ENCODE data around the gene EPO.
"Not testable (repeated sequence)": the region's sequence is repeated elsewhere in the genome, so short reads cannot be mapped to it uniquely, and the experiment has no call there.

Gene EPO

DNA sequence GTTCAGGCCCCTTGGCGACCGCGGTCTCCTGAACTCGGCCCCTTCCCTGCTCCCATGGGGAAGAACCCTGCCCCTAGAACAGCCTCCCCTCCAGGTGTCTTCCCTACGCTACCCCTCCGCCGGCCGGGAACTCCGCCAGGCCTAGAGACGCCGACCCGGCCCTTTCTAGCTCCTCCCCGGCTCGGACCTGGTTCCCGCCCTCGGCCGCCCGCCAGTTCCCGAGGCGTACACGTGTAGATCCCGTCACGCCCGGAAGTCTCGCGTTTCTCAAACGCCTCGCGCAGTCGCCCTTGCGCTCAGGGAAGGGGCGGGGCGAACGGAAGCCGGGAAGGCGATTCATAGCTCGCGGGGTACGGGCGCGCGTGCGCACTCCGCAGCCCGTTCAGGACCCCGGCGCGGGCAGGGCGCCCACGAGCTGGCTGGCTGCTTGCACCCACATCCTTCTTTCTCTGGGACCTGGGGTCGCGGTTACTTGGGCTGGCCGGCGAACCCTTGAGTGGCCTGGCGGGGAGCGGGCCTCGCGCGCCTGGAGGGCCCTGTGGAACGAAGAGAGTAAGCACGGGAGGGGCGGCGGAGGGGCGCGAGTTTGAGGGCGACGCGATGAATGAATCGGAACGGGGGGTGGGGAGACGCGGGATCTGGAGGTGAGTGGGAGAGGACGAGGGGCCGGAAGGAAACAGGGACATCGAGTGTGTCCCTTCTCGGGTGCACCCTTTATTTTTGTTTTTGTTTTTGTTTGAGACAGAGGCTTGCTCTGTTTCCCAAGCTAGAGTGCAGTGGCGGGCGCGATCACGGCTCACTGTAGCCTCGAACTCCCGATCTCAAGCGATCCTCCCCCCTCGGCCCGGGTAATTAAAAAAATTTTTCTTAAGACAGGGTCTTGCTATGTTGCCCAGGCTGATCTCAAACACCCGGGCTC lies 14.3 kb upstream of the EPO start, which contains the start of gene POP7:
Gene POP7, plus strand, starts transcription at position 369 of the 919 bp plus-strand sequence. CDS start 710 bp downstream, outside the sequence.
- peak; percentile 93 for DNase-seq (ENCODE audit: low read depth)

DNA sequence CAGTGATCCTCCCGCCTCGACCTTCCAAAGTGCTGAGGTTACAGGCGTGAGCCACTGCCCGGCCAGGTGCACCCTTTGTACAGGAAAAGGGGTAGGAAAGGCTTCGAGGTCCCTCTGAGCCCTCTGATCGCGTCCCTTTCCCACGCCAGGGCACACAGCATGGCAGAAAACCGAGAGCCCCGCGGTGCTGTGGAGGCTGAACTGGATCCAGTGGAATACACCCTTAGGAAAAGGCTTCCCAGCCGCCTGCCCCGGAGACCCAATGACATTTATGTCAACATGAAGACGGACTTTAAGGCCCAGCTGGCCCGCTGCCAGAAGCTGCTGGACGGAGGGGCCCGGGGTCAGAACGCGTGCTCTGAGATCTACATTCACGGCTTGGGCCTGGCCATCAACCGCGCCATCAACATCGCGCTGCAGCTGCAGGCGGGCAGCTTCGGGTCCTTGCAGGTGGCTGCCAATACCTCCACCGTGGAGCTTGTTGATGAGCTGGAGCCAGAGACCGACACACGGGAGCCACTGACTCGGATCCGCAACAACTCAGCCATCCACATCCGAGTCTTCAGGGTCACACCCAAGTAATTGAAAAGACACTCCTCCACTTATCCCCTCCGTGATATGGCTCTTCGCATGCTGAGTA lies 13.5 kb upstream of the EPO start:
- DNase-seq (ENCODE audit: low read depth): no peak

DNA sequence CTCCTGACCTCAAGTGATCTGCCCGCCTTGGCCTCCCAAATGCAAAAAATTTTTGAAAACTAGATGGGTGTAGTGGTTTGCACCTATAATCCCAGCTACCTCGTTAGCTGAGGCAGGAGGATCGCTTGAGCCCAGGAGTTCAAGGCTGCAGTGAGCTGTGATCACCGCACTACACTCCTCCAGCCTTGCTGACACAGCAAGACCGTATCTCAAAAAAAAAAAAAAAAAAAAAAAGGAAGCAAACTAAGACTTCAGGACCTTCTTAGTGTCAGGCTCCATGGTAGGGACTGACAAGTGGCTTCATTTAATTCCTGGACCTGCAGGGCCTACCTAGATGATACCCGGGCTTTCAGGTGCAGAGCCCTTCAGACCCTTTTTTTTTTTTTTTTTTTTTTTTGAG lies 11.9 kb upstream of the EPO start:
- no peak for DNase-seq (ENCODE audit: low read depth)

DNA sequence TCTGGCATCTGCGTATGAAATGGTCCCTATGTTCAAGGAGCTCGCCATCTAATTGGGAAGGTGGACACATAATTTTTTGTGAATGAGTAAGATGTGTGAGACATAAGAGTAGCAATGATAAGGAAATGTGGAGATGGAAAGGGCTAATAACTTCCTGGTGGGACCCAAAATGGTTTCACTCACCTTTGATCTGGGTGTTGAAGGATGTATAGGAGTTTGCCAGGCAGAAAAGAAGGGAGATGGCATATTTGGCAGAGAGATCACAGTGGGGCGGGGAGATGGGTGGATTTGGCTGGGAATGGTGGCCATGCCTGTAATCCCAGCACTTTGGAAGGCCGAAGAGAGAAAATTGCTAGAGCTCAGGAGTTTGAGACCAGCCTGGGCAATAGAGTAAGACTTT lies 9.8 kb upstream of the EPO start:
- DNase-seq (ENCODE audit: low read depth): no peak

DNA sequence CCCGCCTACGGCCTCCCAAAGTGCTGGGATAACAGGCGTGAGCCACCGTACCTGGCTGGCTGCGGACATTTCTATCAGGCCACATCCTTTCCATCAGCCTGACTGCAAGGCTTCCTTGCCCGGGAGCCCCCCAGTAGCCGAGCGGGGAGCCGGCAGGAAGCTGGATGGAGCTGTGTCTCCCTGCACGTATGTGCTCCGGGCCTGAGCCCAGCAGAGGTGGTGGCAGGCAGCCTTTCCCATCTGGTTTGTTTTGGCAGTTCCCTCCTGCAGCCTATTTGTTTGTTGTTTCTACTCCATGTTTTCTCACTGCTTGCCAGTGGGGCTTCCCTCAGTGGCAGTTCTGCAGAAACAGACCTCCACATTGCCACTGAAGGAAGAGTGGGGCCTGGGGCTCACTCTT lies 8.9 kb upstream of the EPO start:
- no peak for DNase-seq (ENCODE audit: low read depth)

DNA sequence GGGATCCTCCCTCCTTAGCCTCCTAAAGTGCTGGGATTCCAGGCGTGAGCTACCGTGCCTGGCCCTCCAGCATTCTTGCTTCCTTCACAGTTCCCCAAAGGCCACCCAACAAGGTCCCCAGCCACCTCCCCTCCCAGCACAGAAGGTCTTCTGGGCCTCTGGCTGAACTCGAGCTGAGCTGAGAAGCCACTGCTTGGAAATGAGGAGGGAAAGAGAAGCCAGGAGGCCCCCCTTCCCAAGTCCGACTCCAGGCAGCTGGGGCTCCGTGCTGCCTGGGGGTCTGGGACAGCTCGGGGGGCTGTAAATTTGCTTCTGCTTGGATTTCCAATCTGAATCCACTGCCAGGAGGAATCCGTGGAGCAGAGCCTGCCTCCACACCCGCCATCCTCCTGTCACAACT lies 5.5 kb upstream of the EPO start:
- DNase-seq (ENCODE audit: low read depth): no peak

DNA sequence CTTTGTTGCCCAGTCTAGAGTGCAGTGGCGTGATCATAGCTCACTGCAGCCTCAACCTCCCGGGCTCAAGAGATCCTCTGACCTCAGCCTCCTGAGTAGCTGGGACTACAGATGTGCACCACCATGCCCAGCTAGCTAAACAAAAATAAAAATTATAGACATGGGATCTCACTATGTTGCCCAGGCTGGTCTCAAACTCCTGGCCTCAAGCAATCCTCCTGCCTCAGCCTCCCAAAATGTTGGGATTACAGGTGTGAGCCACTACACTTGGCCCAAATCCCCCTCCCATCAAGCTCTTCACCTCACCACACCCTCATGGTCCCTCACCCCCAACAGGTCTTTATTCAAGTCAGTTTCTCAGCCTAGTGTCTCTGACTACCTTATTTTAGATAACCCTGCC lies 3.2 kb upstream of the EPO start:
- not testable (repeated sequence) for DNase-seq (ENCODE audit: low read depth)

DNA sequence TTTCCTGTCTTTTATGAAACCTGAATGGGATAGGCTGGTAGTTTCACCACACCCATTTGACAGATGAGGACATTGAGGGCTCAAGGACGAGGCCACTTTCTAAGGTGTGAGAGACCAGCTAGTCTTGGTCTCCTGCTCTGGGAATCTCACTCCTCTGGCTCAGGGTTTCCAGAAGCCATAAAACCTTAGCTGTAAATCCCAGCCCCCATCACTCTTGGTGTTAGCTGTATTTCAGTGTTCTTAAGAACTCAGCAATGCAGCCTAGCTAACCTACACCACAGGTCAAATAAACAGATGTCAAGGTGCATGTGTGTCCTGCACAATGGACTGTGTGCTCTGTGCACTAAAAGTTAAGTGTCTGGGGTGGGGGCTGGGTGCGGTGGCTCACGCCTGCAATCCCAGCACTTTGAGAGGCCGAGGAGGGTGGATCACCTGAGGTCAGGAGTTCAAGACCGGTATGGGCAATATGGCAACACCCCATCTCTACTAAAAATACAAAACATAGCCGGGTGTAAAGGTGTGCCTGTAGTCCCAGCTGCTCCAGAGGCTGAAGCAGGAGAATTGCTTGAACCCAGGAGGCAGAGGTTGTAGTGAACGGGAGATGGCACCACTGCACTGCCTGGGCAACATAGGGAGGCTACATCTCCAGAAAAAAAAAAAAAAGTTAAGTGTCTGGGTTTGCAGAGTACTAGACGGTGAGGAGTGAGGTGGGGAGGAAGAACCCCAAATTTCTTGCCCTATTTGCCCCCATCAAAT lies 567 bp upstream of the EPO start:
- peak; percentile 27 for DNase-seq (ENCODE audit: low read depth)

DNA sequence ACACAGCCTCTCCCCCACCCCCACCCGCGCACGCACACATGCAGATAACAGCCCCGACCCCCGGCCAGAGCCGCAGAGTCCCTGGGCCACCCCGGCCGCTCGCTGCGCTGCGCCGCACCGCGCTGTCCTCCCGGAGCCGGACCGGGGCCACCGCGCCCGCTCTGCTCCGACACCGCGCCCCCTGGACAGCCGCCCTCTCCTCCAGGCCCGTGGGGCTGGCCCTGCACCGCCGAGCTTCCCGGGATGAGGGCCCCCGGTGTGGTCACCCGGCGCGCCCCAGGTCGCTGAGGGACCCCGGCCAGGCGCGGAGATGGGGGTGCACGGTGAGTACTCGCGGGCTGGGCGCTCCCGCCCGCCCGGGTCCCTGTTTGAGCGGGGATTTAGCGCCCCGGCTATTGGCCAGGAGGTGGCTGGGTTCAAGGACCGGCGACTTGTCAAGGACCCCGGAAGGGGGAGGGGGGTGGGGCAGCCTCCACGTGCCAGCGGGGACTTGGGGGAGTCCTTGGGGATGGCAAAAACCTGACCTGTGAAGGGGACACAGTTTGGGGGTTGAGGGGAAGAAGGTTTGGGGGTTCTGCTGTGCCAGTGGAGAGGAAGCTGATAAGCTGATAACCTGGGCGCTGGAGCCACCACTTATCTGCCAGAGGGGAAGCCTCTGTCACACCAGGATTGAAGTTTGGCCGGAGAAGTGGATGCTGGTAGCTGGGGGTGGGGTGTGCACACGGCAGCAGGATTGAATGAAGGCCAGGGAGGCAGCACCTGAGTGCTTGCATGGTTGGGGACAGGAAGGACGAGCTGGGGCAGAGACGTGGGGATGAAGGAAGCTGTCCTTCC lies 620 bp downstream of the EPO start:
- DNase-seq (ENCODE audit: low read depth): no peak

DNA sequence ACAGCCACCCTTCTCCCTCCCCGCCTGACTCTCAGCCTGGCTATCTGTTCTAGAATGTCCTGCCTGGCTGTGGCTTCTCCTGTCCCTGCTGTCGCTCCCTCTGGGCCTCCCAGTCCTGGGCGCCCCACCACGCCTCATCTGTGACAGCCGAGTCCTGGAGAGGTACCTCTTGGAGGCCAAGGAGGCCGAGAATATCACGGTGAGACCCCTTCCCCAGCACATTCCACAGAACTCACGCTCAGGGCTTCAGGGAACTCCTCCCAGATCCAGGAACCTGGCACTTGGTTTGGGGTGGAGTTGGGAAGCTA lies 1.2 kb downstream of the EPO start:
- DNase-seq (ENCODE audit: low read depth): no peak

DNA sequence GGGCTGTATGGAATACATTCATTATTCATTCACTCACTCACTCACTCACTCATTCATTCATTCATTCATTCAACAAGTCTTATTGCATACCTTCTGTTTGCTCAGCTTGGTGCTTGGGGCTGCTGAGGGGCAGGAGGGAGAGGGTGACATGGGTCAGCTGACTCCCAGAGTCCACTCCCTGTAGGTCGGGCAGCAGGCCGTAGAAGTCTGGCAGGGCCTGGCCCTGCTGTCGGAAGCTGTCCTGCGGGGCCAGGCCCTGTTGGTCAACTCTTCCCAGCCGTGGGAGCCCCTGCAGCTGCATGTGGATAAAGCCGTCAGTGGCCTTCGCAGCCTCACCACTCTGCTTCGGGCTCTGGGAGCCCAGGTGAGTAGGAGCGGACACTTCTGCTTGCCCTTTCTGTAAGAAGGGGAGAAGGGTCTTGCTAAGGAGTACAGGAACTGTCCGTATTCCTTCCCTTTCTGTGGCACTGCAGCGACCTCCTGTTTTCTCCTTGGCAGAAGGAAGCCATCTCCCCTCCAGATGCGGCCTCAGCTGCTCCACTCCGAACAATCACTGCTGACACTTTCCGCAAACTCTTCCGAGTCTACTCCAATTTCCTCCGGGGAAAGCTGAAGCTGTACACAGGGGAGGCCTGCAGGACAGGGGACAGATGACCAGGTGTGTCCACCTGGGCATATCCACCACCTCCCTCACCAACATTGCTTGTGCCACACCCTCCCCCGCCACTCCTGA lies 2.4 kb downstream of the EPO start:
- no peak for DNase-seq (ENCODE audit: low read depth)

DNA sequence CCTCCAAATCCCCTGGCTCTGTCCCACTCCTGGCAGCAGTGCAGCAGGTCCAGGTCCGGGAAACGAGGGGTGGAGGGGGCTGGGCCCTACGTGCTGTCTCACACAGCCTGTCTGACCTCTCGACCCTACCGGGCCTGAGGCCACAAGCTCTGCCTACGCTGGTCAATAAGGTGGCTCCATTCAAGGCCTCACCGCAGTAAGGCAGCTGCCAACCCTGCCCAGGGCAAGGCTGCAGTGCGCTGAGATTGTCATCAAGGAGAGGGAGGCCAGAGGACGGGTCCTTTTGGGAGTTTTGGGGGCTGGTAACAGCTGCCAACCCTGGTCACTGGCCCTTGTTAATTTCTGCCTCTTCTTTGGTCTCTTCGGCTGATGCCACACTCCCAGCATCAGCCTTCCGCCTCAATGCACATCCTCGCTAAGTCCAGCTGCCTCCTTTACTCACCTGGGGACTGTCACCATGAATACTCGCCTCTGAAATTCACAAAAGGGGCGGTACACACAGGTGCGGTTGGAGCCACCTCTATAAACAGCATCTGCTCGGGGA lies 3.5 kb downstream of the EPO start:
- no peak for DNase-seq (ENCODE audit: low read depth)

DNA sequence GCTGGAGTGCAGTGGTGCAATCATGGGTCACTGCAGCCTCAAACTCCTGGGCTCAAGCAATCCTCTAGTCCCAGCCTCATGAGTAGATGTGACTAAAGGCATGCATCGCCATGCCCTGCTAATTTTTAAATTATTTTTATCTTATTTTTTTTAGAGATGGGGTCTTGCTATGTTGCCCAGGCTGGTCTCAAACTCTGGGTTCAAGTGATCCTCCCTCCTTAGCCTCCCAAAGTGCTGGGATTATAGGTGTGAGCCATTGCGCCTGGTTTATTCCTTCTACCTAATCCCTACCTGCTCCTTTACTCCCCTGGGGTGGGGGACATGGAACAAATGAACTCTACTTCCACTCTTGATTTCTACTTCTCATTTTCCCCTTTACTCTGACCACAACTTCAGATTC lies 4.1 kb downstream of the EPO start:
- not testable (repeated sequence) for DNase-seq (ENCODE audit: low read depth)

DNA sequence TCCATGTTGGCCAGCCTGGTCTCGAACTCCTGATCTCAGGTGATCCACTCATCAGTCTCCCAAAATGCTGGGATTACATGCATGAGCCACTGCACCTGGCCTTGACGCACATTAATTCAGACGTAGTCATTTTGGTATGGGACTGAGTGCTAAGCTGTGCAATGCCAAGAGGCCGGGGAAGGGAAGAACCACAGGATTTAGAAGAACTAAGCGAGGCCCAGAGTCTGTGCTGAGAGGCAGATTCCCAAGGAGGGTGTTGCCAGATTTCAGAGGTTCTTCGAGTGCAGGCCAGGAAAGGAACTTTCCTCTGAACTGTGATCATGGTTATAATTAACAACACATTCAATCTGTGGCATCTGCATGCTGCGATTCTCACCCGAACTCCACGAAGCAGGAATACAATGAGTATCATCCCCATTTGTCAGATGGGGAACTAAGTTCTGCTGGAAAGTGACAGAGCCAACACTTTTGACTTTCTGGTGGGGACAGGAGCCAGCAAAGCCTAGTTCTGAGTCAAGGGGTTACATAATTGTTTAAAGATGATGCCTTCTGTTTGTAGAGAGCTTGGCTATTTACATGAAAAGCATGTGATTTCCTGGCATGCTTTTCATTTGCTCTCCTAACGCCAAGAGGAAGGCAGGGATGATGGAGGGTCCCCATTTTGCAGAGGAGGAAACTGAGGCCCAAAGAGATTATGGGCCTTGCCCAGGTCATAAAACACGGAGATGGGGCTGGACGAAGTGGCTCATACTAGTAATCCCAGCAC lies 6.9 kb downstream of the EPO start:
- peak; percentile 69 for DNase-seq (ENCODE audit: low read depth)

DNA sequence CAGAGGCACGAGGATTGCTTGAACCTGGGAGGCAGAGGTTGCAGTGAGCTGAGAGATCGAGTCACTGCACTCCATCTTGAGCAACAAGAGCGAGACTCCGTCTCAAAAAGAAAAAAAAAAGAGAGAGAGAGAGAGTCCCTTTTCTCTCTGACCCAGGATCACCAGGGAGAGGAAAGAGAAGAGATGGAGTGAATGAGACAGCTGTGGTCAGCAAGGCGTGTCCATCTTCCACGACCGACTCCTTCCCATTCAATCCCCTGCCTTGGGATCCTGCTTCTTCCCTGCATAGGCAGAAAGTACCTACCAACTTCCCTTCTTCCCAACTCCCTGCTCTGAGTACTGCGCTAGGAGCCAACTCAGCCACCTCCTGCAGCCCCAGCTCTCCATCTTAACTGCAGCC lies 7.9 kb downstream of the EPO start:
- no peak for DNase-seq (ENCODE audit: low read depth)

DNA sequence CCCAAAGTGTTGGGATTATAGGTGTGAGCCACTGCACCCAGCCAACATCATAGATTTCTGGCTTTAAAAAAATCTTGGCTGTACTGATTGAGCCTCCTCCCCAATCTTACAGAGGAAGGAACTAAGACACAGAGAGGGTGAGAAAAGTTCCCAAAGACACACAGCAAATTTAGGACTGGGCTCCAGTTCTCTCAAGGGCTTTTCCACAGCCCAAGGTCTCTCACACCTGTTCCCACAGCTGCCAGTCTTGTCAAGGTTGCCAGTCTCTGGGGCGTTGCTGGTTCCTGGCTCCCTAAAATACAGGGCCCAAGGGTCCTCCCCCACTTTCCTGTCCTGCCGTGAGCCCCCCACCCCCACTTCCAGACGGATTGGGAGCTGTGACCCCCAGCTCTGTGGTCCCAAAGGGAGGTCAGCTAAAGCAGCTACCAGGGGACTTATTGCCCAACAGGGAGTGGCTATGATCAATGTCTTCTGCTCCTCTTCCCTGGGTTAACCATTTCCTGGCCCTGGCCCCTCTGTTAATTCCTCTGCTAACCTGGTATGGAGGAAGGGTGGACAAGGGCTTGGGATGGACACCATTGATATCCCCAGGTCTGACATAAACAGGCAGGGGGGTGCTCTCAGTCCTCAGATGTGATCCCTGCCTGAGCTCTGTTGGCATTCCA lies 10.0 kb downstream of the EPO start:
- DNase-seq (ENCODE audit: low read depth): no peak

DNA sequence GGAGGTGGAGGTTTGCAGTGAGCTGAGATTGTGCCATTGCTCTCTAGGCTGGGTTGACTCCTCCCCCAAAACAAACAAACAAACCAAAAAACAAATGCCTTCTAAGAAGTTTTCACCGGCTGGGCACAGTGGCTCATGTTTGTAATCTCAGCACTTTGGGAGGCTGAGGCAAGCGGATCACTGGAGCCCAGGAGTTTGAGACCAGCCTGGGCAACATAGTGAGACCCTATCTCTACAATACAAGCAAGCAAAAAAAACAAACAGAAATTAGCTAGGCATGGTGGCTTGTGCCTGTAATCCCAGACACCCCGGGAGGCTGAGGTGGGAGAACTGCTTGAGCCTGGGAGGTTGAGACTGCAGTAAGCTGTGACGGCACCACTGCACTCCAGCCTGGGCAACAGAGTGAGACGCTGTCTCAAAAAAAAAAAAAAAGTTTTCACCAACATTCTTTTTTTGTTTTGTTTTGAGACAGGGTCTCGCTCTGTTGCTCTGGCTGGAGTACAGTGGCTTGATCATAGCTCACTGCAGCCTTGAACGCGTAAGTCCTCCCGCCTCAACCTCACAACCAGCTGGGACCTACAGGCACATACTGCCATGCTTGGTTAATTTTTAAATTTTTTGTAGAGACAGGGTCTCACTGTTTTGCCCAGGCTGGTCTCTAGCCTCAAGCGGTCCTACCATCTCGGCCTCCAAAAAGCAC lies 11.8 kb downstream of the EPO start:
- DNase-seq (ENCODE audit: low read depth): no peak

DNA sequence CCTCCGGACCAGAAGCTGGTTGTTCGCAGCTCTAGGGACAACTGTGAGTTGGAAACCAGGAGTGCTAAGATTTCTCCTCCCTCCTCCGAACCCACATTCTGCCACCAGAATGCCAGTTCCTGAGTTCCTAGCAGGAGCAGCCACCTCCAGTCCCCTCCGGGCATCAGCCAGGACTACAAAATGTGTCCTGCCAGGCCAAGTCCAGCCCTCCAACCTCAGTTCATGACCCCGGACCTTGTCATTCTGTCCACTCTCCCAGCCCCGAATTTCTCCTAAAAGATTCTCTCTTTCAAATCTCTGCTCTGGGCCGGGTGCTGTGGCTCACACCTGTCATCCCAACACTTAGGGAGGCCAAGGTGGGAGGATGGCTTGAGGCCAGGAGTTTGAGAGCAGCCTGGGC lies 15.5 kb downstream of the EPO start:
- DNase-seq (ENCODE audit: low read depth): no peak

DNA sequence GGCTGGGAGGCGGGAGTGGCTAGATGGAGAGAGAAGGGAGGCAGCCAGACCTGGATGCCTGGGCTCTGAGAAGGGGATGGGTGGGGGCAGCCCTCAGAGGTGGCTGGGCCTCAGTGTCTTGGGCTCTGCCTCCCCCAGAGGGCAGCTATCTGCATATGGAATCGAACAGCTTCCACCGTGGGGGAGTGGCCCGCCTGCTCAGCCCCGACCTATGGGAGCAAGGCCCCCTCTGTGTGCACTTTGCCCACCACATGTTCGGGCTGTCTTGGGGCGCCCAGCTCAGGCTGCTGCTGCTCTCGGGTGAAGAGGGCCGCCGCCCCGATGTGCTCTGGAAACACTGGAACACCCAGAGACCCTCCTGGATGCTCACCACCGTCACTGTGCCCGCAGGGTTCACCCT lies 16.4 kb downstream of the EPO start:
- no peak for DNase-seq (ENCODE audit: low read depth)

Data from stromal cell of bone marrow (primary cell).